ENCODE results near the gene SLC5A10.
"Not testable (repeated sequence)": the region's sequence is repeated elsewhere in the genome, so short reads cannot be mapped to it uniquely, and the experiment has no call there.

The SLC5A10 gene

GRCh38 chr17:19047510-19047909 is 95.5 kb downstream of the SLC5A10 start:
- not testable (repeated sequence) for DNase-seq

GRCh38 chr17:19048826-19049225 is 96.9 kb downstream of the SLC5A10 start:
- not testable (repeated sequence) for DNase-seq

- not testable (repeated sequence) for DNase-seq
Measured at GRCh38 chr17:19055447-19055846, 103.5 kb downstream of the SLC5A10 start.

- not testable (repeated sequence) for DNase-seq
Measured at GRCh38 chr17:19062009-19062717, 110.2 kb downstream of the SLC5A10 start.

DNA sequence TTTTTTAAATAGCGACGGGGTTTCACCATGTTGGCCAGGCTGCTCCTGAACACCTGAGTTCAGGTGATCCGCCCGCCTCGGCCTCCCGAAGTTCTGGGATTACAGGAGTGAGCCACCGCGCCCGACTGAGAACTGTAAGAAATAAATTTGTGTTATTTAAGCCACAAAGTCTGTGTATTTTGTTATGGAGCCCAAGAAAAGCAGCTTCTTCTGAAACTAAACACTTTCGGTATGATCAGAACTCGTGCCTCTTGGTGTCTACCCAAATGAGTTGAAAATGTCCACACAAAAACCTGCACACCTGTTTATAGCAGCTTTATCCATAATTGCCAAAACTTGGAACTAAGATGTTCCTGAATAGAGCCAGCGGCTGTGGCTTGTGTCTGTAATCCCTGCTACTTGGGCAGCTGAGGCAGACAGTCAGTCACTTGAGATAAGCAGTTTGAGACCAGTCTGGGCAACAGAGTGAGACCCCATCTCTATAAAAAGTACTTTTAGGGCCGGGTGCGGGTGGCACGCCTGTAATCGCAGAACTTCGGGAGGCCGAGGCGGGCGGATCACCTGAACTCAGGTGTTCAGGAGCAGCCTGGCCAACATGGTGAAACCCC is 110.9 kb downstream of the SLC5A10 start:
- DNase-seq: not testable (repeated sequence)

DNA sequence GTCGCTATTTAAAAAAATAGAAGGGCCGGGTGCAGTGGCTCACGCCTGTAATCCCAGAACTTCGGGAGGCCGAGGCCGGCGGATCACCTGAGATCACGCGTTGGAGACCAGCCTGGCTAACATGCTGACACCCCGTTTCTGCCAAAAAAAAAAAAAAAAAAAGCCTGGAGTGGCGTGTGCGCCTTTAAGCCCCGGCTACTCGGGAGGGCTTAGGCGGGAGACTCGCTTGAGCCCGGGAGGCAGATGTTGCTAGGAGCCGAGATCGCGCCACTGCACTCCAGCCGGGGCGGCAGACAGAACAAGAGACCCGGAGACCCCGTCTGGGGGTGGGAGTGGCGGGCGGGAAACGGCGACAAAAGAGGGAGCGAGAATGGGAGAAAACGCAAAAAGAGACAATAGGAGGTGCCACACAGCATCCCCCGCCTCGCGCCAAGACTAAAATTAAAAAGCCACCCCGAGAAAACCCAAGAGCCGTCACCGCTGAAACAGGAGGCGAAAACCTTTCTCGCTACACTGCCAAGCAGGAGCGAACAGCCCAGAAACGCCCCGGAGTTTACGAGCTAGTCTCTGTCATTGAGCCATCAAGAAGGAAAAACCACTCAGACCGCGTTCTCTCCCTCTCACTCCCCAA is 111.5 kb downstream of the SLC5A10 start:
- not testable (repeated sequence) for DNase-seq

GRCh38 chr17:19064378-19064777 is 112.4 kb downstream of the SLC5A10 start:
- not testable (repeated sequence) for DNase-seq

GRCh38 chr17:19070318-19071168 is 118.6 kb downstream of the SLC5A10 start:
- not testable (repeated sequence) for DNase-seq
